Measurements from ENCODE around the gene SLC25A46.
"Not testable (repeated sequence)": the region's sequence is repeated elsewhere in the genome, so short reads cannot be mapped to it uniquely, and the experiment has no call there.

Gene SLC25A46

GRCh38 chr5:110738812-110739651 lies at the start of gene SLC25A46:
TSS of gene SLC25A46 (plus strand) at chr5:110739007. CDS start at chr5:110739120, 113 bp downstream.
- peak; percentile 54 for DNase-seq

- DNase-seq, result not testable (repeated sequence)
Observed at GRCh38 chr5:110690587-110690986, 48.2 kb upstream of the SLC25A46 start.

- not testable (repeated sequence) for DNase-seq
Observed at GRCh38 chr5:110692669-110693068, 46.1 kb upstream of the SLC25A46 start.

GRCh38 chr5:110702300-110702699 lies 36.5 kb upstream of the SLC25A46 start:
- DNase-seq, result no peak

GRCh38 chr5:110702704-110703103 lies 36.1 kb upstream of the SLC25A46 start:
- DNase-seq, result no peak

GRCh38 chr5:110703481-110703880 lies 35.3 kb upstream of the SLC25A46 start:
- DNase-seq, result no peak

- no peak for DNase-seq
Observed at GRCh38 chr5:110705349-110705748, 33.5 kb upstream of the SLC25A46 start.

GRCh38 chr5:110707260-110707844 lies 31.5 kb upstream of the SLC25A46 start:
- DNase-seq, result no peak

- no peak for DNase-seq
Observed at GRCh38 chr5:110716247-110717245, 22.3 kb upstream of the SLC25A46 start.

GRCh38 chr5:110718311-110718710 lies 20.5 kb upstream of the SLC25A46 start:
- no peak for DNase-seq

GRCh38 chr5:110726249-110727024 lies 12.4 kb upstream of the SLC25A46 start, which contains the start of gene TMEM232:
TSS of gene TMEM232 (minus strand) at chr5:110726671. CDS start at chr5:110667352, 59,319 bp downstream.
- DNase-seq, result peak; percentile 46

GRCh38 chr5:110727025-110727314 lies 11.8 kb upstream of the SLC25A46 start:
- no peak for DNase-seq

- DNase-seq, result not testable (repeated sequence)
Observed at GRCh38 chr5:110731499-110731898, 7.3 kb upstream of the SLC25A46 start.

- DNase-seq, result no peak
Observed at GRCh38 chr5:110734101-110734500, 4.7 kb upstream of the SLC25A46 start.

GRCh38 chr5:110735556-110735955 lies 3.3 kb upstream of the SLC25A46 start:
- DNase-seq, result no peak

- DNase-seq, result no peak
Observed at GRCh38 chr5:110736753-110737152, 2.1 kb upstream of the SLC25A46 start.

GRCh38 chr5:110738503-110738811 lies 350 bp upstream of the SLC25A46 start:
- no peak for DNase-seq

- no peak for DNase-seq
Observed at GRCh38 chr5:110751902-110752762, 13.3 kb downstream of the SLC25A46 start.

- DNase-seq, result no peak
Observed at GRCh38 chr5:110752953-110753352, 14.1 kb downstream of the SLC25A46 start.

GRCh38 chr5:110753600-110753999 lies 14.8 kb downstream of the SLC25A46 start:
- DNase-seq, result no peak

- DNase-seq, result no peak
Observed at GRCh38 chr5:110754181-110754580, 15.4 kb downstream of the SLC25A46 start.
